Activated naive CD8-positive, alpha-beta T cell treated with anti-CD3 and anti-CD28 coated beads, Interleukin-2, amount 10 ng/mL, durations not matched to agents 7 days and 5 days (primary cell): ENCODE data around the gene JAZF1. TPM values are rescaled to one million over a fixed set of nuclear protein-coding genes. Genes with fewer than 3 reads are reported as not detected.

Experiments
- ATAC-seq: fragments of 150-1000 bp; cut with Tn5 transposase; one replicate; pipeline ENCODE4 v1.10.0; 2021; ENCODE audit warnings: low read depth, moderate library complexity
- POLR2A ChIA-PET: fragments of 350-600 bp; sonication (Branson Sonifier 250); formaldehyde crosslinking; loops from one replicate; lab custom pipeline; 2021; ENCODE audit warnings: antibody characterized with exemption; lab: Charles Lee
- DNase-seq: peaks from one replicate; pipeline ENCODE4 v3.0.0; 2021
- H3K27ac Mint-ChIP-seq: one replicate; pipeline ENCODE4 v1.8.0; 2022; ENCODE audit warnings: mild to moderate bottlenecking, mixed read lengths
- H3K27me3 Mint-ChIP-seq: one replicate; pipeline ENCODE4 v1.8.0; 2022; ENCODE audit warnings: mild to moderate bottlenecking, moderate library complexity, mixed read lengths
- H3K36me3 Mint-ChIP-seq: one replicate; pipeline ENCODE4 v1.8.0; 2021; ENCODE audit warnings: mild to moderate bottlenecking, mixed read lengths
- H3K4me1 Mint-ChIP-seq: one replicate; pipeline ENCODE4 v1.8.0; 2021; ENCODE audit warnings: mixed read lengths
- H3K4me3 Mint-ChIP-seq: one replicate; pipeline ENCODE4 v1.8.0; 2022; ENCODE audit warnings: mild to moderate bottlenecking, moderate library complexity, mixed read lengths
- H3K9me3 Mint-ChIP-seq: one replicate; pipeline ENCODE4 v1.8.0; 2021; ENCODE audit warnings: mixed read lengths
- total RNA-seq, 2 experiments: library from RNA; stranded (reverse); gene quantifications; one replicate each; pipeline ENCODE4 v1.2.3, GENCODE V29; 2021

JAZF1 gene
- total RNA-seq, 2 experiments from 2014 or later: 4.4 to 4.7 TPM

DNA sequence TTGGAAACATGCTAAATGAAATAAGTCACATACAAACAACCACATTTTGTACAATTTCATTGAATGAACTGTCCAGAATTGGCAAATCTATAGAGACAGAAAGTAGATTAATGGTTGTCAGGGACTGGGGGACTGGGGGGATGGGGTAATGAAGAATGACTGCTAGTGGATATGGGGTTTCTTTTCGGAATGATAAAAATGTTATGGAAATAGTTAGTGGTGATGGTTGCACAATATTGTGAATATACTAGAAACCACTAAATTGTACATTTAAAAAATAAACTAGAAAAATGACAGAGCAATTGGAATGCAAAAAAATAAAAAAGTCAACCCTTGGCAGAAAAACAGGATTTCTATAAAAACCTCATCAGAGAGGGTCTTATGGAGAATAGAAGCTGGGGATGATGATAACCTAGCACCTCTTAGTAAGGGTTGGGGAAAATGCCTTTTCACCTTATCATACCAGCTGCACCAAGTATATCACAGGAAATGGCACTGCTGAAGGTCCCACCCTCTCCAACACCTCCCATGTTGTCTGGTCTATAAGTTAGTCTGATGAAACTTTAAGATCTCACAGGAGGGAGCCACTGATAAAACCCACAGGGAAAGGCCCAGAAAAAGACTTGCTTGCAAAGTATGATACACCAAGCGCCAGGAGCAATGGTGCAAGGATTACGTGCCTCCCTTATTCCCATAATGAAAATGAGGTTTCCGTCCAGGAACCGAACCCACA, 23.1 kb upstream of the JAZF1 start:
- Mint-ChIP-seq H3K36me3 (peaks cover 14% of the 10 kb centered on the region), H3K9me3 (peaks cover 16% of the 10 kb centered on the region), H3K27ac (no peak overlapping the region), H3K27me3 (peaks cover 13% of the 10 kb centered on the region), H3K4me1 (peaks cover 19% of the 10 kb centered on the region), H3K4me3 (no peak overlapping the region)
- no peak for DNase-seq
- ATAC-seq: no peak
- POLR2A ChIA-PET: no interaction called here

DNA sequence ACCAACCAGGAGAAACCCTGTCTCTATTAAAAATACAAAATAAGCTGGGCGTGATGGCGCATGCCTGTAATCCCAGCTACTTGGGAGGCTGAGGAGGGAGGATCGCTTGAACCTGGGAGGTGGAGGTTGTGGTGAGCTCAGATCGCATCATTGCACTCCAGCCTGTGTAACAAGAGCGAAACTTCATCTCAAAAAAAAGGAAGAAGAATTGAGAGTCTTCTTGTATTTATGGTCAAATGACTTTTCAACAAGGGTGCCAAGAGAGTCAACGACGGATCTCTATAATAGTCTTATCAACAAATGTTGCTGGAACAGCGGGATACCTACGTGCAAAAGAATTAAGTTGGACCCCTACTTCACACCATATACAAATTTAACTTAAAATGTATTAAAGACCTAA, 21.6 kb upstream of the JAZF1 start:
- H3K9me3 Mint-ChIP-seq: peaks cover 7% of the 10 kb centered on the region
- H3K27ac Mint-ChIP-seq: no peak overlapping the region
- POLR2A ChIA-PET: no interaction called here
- H3K36me3 Mint-ChIP-seq: peaks cover 11% of the 10 kb centered on the region
- ATAC-seq (no peak), DNase-seq (no peak)
- peaks cover 13% of the 10 kb centered on the region for H3K27me3 Mint-ChIP-seq
- peaks cover 7% of the 10 kb centered on the region for H3K4me1 Mint-ChIP-seq
- H3K4me3 Mint-ChIP-seq: no peak overlapping the region

DNA sequence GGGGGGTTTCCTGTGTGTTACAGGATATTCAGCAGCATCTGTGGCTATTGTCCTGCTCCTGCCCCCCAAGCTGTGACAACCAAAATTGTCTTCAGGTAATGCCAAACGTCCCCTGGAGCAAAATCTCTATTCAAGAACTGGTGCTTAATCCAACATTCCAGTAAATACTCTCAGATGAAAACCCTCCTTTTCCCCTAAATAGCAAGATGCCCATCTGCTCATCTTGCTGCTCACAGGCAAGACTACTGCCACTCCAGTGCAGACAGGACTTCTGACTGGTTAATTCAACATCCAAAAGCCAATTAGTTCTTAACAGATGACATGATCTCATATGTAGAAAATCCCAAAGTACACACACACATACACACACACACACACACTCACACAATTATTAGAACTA, 20.5 kb upstream of the JAZF1 start:
- Mint-ChIP-seq H3K4me3 (no peak overlapping the region), H3K4me1 (peaks cover under 1% of the 10 kb centered on the region), H3K9me3 (no peaks in the 10 kb centered on the region), H3K36me3 (peaks cover 1% of the 10 kb centered on the region), H3K27me3 (peaks cover 11% of the 10 kb centered on the region), H3K27ac (no peak overlapping the region)
- POLR2A ChIA-PET: no interaction called here
- ATAC-seq (no peak), DNase-seq (no peak)

DNA sequence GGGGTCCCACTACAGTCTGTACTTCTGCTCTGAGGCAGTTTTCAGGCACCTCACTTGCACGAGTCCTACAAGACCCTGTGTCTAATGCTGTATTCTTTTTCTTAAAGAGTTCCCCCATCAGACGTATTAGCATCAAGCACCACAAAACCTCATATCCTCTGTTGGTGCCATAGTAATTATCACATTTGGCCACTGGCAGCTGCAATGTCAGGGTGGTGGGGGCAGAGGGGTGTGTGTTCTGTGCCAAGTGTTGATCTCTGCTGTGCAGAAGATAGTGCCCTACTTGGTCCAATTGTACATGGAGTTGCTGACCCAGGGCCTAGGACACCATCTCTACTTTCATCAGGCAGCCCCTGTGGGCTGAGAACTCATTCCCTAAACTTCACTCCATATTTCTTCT, 20.0 kb upstream of the JAZF1 start:
- no peak for ATAC-seq
- Mint-ChIP-seq H3K27ac (no peak overlapping the region), H3K27me3 (peaks cover 11% of the 10 kb centered on the region), H3K36me3 (peaks cover 1% of the 10 kb centered on the region), H3K9me3 (no peaks in the 10 kb centered on the region), H3K4me1 (peaks cover 3% of the 10 kb centered on the region), H3K4me3 (no peak overlapping the region)
- POLR2A ChIA-PET: no interaction called here
- DNase-seq: no peak

DNA sequence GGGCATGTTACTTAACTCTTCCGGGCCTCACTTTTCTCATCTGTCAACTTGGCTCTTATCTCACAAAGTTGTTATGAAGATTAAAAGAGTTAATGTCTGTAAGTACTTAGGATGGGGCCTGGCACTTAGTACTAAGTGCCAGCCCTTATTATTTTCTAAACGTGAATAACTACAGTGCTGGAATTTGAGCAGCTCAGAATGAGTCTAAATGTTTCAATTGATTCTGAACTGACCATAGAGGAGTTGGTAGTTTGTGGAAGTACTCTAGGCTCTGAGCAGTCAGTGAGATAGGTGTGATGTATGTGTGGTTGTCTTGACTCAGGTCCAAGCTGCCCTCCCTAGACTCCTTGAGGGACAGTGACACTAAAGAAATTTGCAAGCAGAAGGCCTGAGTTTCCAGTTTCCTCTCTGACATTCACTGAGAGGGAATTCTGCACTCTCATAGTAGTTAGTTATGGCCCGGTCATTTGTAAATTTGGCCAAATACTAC, 18.5 kb upstream of the JAZF1 start:
- peaks cover 3% of the 10 kb centered on the region for H3K4me1 Mint-ChIP-seq
- POLR2A ChIA-PET: no interaction called here
- peaks cover 1% of the 10 kb centered on the region for H3K36me3 Mint-ChIP-seq

DNA sequence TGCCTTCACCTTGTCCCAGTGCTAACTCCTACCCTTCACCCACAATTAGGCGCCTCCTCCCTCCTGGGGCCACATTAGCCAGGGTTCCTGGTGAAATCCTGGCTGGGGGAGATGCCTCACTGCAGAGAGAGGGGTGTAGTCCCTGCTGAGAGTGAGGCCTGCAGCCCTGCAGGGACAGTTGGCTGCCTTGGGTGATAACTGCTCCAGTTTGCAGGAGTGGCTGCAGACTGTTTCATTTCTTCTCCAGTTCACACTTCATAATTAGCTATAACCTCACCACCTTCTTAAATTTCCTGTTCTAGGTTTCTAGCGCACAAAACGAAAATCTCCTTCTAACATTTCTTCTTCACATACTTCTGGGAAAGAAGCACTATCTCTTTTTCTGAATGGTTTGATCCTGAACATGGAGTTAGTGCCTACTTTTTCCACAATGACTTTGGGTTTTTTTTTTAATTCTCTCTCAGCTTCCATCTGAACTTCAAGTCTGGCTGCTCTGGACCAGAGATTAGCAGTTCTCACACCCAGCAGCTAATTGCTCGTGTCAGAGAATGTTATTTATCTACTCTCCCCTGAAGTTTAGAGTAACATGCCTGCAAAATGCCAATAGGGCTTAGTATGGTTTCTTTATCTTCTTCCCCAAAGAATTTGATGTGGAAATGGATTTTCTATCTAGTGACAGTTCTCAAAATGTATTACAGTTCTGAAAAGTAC, 15.5 kb upstream of the JAZF1 start:
- peaks cover 13% of the 10 kb centered on the region for H3K27me3 Mint-ChIP-seq
- no peak overlapping the region for H3K27ac Mint-ChIP-seq
- ATAC-seq (no peak), DNase-seq (no peak)
- no peaks in the 10 kb centered on the region for H3K9me3 Mint-ChIP-seq
- POLR2A ChIA-PET: no interaction called here
- peaks cover 3% of the 10 kb centered on the region for H3K4me1 Mint-ChIP-seq
- peaks cover 1% of the 10 kb centered on the region for H3K36me3 Mint-ChIP-seq
- no peak overlapping the region for H3K4me3 Mint-ChIP-seq

More for the DNA sequence above, 18.5 kb upstream of the JAZF1 start:
- Mint-ChIP-seq H3K9me3 (no peaks in the 10 kb centered on the region), H3K4me3 (no peak overlapping the region), H3K27ac (no peak overlapping the region), H3K27me3 (peaks cover 11% of the 10 kb centered on the region)
- no peak for ATAC-seq
- no peak for DNase-seq

DNA sequence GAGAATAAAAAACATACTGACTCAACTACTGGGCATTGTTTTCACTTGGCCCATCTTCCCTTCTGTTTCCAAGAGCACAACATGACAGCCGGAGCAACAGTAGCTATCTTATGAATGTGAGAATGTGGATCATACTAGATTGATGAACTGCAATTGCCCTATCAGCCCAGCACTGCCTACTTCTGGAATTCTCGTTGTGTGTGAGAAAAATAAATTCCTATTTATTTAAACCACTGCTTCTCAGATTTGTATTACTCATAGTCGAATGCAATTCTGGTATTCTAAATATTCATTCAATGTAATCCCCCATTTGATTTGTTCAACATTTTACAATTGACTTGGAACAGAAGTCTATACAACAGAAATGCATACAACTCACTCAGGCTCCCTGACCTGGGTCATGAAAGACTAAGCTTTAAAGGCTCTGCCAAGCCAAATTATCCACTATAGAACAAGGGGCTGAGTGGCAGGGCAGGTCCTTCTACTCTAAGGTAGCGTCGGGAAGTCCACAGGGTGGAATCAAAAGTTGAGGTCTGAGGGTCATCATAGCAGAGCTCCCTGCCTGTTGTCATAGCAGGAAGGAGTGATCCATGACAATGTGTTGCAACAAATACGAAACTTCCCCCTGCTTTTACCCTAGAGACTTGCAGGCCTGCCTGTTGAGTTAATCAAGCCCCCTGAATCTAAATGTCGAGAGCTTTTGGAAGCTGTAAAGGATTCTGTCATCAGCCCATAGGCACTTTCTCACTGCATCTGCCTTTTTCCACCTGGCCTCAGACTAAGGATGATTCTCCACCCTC, 12.4 kb upstream of the JAZF1 start:
- no peaks in the 10 kb centered on the region for H3K9me3 Mint-ChIP-seq
- no peaks in the 10 kb centered on the region for H3K36me3 Mint-ChIP-seq
- DNase-seq (no peak), ATAC-seq (no peak)
- H3K4me1 Mint-ChIP-seq: peaks cover 6% of the 10 kb centered on the region
- POLR2A ChIA-PET: no interaction called here
- no peak overlapping the region for H3K4me3 Mint-ChIP-seq
- H3K27me3 Mint-ChIP-seq: peaks cover 10% of the 10 kb centered on the region
- no peak overlapping the region for H3K27ac Mint-ChIP-seq

DNA sequence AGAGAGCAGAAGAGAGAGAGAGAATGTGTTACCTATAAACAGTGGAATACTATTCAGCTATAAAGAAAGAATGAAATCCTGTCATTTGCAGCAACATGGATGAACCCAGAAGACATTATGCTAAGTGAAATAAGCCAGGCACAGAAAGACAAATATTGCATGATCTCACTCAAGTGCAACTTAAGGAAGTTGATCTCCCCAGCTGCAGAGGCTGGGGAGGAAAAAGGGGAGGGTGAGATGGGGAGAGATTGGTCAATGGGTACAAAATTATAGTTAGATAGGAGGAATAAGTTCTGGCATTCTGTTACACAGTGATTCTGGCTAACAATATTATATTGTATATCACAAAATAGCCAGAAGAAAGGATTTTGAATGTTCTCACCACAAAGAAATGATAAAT, 11.2 kb upstream of the JAZF1 start:
- H3K27ac Mint-ChIP-seq: no peak overlapping the region
- ATAC-seq (no peak), DNase-seq (no peak)
- H3K36me3 Mint-ChIP-seq: no peaks in the 10 kb centered on the region
- POLR2A ChIA-PET: no interaction called here
- no peaks in the 10 kb centered on the region for H3K9me3 Mint-ChIP-seq
- H3K4me1 Mint-ChIP-seq: peaks cover 6% of the 10 kb centered on the region
- H3K27me3 Mint-ChIP-seq: peaks cover 10% of the 10 kb centered on the region
- no peak overlapping the region for H3K4me3 Mint-ChIP-seq

DNA sequence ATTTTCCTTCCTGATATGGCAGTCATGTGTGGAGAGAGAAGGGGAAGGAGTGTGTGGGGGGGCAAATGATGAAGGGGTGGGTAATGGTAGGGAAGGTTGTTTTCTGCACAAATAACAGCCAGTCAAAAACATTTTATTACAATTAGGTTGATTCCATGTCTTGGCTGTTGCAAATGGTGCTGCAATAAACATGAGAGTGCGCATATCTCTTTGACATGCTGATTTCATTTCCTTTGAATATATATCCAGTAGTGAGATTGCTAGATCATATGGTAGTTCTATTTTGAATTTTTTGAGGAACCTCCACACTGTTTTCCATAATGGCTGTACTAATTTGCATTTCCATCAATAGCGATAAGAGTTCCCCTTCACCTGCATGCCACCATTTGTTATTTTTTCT, 10.6 kb upstream of the JAZF1 start:
- H3K36me3 Mint-ChIP-seq: no peaks in the 10 kb centered on the region
- peaks cover 5% of the 10 kb centered on the region for H3K4me1 Mint-ChIP-seq
- peaks cover 10% of the 10 kb centered on the region for H3K27me3 Mint-ChIP-seq
- no peak for ATAC-seq
- no peak for DNase-seq
- no peak overlapping the region for H3K4me3 Mint-ChIP-seq
- POLR2A ChIA-PET: no interaction called here
- H3K27ac Mint-ChIP-seq: no peak overlapping the region
- no peaks in the 10 kb centered on the region for H3K9me3 Mint-ChIP-seq

DNA sequence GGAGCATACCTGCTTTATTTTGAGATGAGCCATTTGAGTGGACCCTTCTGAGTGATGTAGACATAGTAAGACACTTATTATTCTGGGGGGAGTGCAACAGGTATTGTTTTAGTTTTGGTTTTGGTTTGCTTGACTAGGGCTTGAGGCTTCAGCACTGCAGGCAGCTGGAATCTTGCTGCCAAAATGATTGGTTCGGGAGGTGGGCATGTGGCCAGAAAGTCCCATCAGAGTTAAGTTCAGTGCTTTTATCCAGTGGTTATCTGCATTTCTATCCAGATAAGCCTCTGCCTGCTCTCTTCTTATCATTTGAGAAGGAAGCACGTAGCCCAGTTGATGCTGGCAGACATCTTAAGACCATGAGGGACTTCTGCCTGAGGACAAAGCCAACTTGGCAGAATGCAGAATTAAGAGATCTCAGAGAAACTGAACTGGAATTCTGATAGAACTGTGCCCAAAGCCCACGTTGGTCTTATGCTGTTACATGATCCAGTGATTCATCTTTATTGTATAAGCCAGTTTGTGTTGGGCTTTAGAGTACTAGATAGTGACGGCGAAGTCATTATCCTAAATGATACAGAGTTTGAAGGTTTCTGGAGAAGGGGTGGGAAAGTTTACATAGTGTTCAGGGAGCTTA, 9.6 kb upstream of the JAZF1 start:
- no peaks in the 10 kb centered on the region for H3K36me3 Mint-ChIP-seq
- H3K9me3 Mint-ChIP-seq: no peaks in the 10 kb centered on the region
- peaks cover 10% of the 10 kb centered on the region for H3K27me3 Mint-ChIP-seq
- POLR2A ChIA-PET: interaction anchor here (1.2 kb wide), 1 partner anchor 9 kb away, joined by 6 read pairs; the partner anchor contains the start of gene JAZF1
- no peak overlapping the region for H3K27ac Mint-ChIP-seq
- DNase-seq (no peak), ATAC-seq (no peak)
- H3K4me3 Mint-ChIP-seq: no peak overlapping the region
- H3K4me1 Mint-ChIP-seq: peaks cover 3% of the 10 kb centered on the region

DNA sequence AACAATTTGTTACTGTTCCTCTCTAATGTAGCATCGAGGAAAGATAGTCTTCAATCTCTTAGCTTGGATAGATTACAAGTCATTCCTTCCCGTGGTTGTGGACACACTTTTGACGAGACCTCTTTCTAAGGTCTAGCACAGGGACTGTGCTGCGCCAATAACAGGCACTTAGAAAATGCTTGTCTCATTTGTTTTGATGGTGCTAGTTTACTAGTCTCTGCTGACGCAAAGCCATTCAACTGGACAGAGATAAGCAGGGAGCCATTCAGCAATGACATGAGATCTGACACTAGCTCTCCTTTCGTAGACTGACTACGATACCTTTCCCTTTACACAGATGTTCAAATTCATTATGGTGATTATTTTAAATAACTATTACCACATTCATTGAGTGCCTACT, 6.4 kb upstream of the JAZF1 start:
- Mint-ChIP-seq H3K4me3 (no peak overlapping the region), H3K4me1 (peaks cover 3% of the 10 kb centered on the region), H3K9me3 (no peaks in the 10 kb centered on the region), H3K36me3 (no peaks in the 10 kb centered on the region), H3K27me3 (peaks cover 15% of the 10 kb centered on the region), H3K27ac (no peak overlapping the region)
- POLR2A ChIA-PET: no interaction called here
- DNase-seq: no peak
- no peak for ATAC-seq

DNA sequence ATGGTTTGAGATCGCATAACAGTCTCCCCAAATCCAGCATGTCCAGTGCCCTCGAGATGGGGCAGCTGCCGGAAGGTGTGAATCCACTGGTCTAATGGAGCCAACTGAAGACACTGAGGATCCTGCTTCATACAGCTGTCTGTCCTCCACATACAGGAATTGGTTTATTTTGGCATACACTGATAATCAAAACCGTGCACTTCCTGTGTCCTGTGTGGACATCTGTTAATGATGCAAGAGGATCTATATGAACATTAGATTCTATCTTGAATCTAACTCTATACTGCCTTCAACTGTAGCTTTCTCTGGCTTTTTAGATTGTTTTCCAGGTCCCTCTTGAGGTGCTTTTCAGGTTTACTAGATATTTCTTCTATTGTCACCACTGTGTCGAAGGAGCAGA, 3.0 kb upstream of the JAZF1 start:
- no peak overlapping the region for H3K27ac Mint-ChIP-seq
- H3K9me3 Mint-ChIP-seq: no peaks in the 10 kb centered on the region
- no peak for ATAC-seq
- H3K4me3 Mint-ChIP-seq: no peak overlapping the region
- POLR2A ChIA-PET: no interaction called here
- peaks cover 2% of the 10 kb centered on the region for H3K36me3 Mint-ChIP-seq
- no peak for DNase-seq
- H3K4me1 Mint-ChIP-seq: peaks cover 10% of the 10 kb centered on the region
- H3K27me3 Mint-ChIP-seq: peaks cover 18% of the 10 kb centered on the region

DNA sequence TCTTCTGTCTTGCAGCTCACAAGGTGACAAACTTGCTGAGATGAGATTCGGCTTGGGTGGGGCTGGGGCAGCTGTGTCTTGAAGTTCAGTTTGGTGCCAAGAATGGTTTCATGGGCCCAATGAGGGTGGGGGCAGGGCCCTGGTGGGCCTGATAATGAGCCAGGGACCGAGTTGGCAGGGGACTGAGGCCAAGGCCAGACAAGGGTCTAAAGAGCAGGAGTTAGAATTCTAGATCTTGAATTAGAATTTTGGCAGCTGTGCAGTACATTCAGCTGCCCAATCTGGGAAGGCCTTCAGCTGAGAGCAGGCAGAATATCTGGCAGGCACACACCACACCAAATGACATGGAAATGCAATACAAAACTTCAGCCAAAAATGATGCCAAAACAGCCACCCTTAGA, 1.5 kb upstream of the JAZF1 start:
- Mint-ChIP-seq H3K27ac (no peak overlapping the region), H3K4me1 (peaks cover 11% of the 10 kb centered on the region), H3K27me3 (peaks cover 19% of the 10 kb centered on the region), H3K36me3 (peaks cover 2% of the 10 kb centered on the region), H3K9me3 (no peaks in the 10 kb centered on the region), H3K4me3 (no peak overlapping the region)
- no peak for DNase-seq
- POLR2A ChIA-PET: interaction anchor here (1.7 kb wide), 1 partner anchor 8 kb away, joined by 6 read pairs; no protein-coding TSS in a partner anchor
- ATAC-seq: no peak
